ENCODE data around the gene CACFD1. TPM values are rescaled to one million over a fixed set of nuclear protein-coding genes. Genes with fewer than 3 reads are reported as not detected.

CACFD1 gene
- total RNA-seq, 1 donor from 2014 or later = 34.3 TPM

DNA sequence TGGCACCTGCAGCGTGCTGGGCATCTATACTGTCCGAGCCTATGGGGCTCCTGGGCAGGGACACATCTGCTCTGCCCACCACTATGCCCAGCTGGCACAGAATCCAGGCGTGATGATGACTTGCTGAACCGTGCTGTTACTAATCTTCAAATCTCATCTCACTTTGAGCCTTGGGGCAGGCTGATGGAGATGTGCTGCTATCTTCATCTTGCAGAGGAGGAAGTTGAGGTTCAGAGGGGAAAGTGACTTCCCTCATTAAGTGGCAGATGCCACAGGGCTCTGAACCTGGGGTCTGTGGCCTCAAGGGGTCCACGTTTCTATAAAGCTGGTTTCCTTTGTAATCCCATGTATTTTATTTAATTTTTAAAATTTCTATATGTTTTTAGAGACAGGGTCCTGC is 14.4 kb downstream of the CACFD1 start:
- Histone ChIP-seq H3K4me1 (peaks cover 33% of the 10 kb centered on the region), H3K36me3 (peaks cover 33% of the 10 kb centered on the region), H3K4me3 (no peak overlapping the region)

DNA sequence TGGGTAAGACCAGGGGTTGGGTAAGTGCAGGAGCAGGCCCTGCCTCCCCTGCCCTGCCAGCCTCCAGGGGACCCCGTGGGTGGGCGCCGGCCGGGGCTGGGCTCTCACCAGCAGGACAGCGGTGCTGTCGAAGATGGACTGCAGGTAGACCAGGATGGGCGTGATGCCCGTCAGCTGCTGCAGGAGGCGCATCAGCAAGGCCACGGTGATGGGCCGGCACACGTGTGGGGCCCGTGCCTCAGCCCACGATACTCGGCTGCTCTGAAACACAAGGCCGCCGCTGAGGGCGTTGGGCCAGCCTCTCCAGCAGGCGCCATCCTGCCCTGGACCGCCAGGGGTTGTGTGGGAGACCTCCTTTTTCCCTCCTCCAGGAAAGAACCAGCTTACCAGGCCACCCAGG is 15.1 kb downstream of the CACFD1 start:
- no peak for ATAC-seq
- TF ChIP-seq, protein P1, sequence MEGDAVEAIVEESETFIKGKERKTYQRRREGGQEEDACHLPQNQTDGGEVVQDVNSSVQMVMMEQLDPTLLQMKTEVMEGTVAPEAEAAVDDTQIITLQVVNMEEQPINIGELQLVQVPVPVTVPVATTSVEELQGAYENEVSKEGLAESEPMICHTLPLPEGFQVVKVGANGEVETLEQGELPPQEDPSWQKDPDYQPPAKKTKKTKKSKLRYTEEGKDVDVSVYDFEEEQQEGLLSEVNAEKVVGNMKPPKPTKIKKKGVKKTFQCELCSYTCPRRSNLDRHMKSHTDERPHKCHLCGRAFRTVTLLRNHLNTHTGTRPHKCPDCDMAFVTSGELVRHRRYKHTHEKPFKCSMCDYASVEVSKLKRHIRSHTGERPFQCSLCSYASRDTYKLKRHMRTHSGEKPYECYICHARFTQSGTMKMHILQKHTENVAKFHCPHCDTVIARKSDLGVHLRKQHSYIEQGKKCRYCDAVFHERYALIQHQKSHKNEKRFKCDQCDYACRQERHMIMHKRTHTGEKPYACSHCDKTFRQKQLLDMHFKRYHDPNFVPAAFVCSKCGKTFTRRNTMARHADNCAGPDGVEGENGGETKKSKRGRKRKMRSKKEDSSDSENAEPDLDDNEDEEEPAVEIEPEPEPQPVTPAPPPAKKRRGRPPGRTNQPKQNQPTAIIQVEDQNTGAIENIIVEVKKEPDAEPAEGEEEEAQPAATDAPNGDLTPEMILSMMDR (IDR thresholded peaks at IDR 0.05) = no peak
- H3K36me3 ChIP-seq = peaks cover 31% of the 10 kb centered on the region
- DNase-seq = no peak
- no peak overlapping the region for H3K27ac ChIP-seq
- intact Hi-C loops (cut with DNase I) = no loop called here
- peaks cover 39% of the 10 kb centered on the region for H3K4me1 ChIP-seq
- H3K4me3 ChIP-seq = no peak overlapping the region
- no peaks in the 10 kb centered on the region for H3K27me3 ChIP-seq (ENCODE audit: low read depth)
- H3K9me3 ChIP-seq = no peaks in the 10 kb centered on the region

More for the DNA sequence above, 14.4 kb downstream of the CACFD1 start:
- intact Hi-C loops (cut with DNase I) = no loop called here
- TF ChIP-seq, protein P1 (IDR thresholded peaks at IDR 0.05) = no peak
- Histone ChIP-seq H3K27me3 (ENCODE audit: low read depth) (no peaks in the 10 kb centered on the region), H3K27ac (no peak overlapping the region), H3K9me3 (no peaks in the 10 kb centered on the region)
- DNase-seq (no peak), ATAC-seq (no peak)

DNA sequence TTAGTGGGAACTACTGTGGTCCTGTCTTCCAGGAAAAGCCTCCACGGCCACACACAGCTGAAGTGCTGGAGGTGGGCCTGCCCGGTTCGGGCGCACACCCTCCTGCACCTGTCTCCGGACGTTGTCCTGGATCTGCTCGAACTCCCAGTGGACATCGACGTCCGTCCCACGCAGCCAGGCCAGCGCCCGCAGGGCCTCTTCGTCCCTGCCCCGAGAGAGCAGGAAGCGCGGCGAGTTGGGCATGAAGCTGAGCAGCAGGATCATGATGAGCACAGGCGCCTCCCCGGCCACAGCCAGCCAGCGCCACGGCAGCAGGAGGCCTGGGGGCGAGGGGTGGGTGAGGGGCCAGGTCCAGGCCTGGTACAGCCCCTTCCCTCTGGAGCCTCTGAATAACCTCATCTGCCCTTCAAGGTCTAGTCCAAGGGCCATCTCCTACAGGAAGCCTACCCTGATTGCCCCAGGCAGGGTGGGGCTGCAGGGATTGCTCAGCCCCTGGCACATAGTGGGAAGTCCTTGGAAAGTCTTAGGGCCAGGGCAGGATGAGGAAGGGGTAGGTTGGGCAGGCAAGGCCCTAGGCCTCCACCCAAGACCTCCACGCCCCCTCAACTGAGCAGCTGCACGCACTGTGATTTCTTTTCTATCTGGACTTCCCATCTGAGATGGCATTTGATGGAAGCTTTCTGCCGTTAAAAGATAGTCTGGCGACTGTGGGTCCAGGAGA is 15.7 kb downstream of the CACFD1 start:
- no peaks in the 10 kb centered on the region for H3K27me3 ChIP-seq (ENCODE audit: low read depth)
- ATAC-seq (no peak), DNase-seq (no peak)
- intact Hi-C loops (cut with DNase I) = no loop called here
- TF ChIP-seq, protein P1 (IDR thresholded peaks at IDR 0.05) = no peak
- no peak overlapping the region for H3K4me3 ChIP-seq
- peaks cover 31% of the 10 kb centered on the region for H3K36me3 ChIP-seq
- no peaks in the 10 kb centered on the region for H3K9me3 ChIP-seq
- H3K4me1 ChIP-seq = peaks cover 39% of the 10 kb centered on the region
- H3K27ac ChIP-seq = no peak overlapping the region

DNA sequence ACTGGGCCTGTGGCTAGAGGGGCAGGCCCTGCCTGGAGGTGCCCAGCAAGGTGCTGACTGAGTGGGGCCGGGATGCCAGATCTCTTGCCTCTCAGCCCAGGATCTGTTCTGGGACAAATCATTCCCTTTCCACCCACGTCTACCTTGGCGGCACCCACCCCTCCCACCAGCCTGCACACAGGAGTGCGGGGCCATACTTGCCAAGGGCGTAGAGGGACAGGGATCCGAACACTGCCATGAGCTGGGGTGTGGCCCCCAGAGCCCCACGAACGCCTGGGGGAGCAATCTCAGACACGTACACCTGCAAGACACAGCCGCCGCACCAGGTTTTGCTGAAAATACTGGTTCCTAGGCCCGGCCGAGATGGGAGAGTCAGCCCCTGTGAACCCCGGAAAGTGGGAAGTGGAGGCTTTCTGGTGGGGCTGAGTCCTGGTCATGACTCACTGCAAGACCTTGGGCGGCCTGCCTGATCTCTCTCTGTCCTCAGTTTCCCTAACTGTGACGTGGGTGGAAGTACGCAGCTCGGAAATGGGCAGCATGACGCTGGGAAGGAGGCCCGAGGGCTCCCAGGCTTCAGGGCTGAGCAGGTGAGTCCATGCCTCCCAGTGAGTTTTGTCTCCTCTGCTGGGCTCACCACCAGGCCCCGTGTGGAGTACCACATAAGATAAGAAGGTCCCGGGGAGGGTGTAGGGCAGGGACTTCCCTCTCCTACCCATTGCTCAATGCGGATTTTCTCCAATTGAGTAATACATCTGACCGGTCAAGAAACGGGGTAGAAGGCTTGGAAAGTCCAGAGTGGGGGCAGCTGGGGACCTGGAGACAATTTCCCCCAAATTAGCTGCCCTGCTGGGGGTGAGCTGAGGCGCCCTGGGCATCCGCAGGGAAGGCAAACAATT is 16.5 kb downstream of the CACFD1 start:
- H3K36me3 ChIP-seq = peaks cover 31% of the 10 kb centered on the region
- peak overlapping the region; percentile 19 for H3K4me3 ChIP-seq
- intact Hi-C loops (cut with DNase I) = no loop called here
- H3K4me1 ChIP-seq = peaks cover 39% of the 10 kb centered on the region
- no peaks in the 10 kb centered on the region for H3K9me3 ChIP-seq
- H3K27ac ChIP-seq = no peak overlapping the region
- TF ChIP-seq, protein P1 (IDR thresholded peaks at IDR 0.05) = no peak
- H3K27me3 ChIP-seq (ENCODE audit: low read depth) = no peaks in the 10 kb centered on the region
- DNase-seq (no peak), ATAC-seq (peak in 1 of 2 donors; percentile 11)

DNA sequence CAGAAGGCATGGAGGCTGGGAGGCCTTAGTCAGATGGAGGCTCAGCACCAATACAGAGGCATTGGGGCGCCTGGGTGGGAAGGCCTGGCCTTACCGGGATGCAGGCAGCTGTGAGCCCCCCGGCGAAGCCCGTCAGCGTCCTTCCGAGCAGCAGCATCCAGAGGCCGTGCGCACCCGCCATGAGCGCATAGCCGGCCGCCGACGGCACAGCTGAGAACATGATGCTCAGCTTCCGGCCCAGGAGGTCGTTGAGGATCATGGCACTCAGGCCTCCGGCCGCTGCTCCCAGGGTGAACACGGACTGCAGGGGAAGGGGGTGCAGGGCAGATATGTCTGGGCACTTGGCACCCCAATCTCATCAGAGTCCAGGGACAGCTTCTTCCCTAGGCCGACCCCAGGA is 17.2 kb downstream of the CACFD1 start:
- intact Hi-C loops (cut with DNase I) = no loop called here
- H3K9me3 ChIP-seq = no peaks in the 10 kb centered on the region
- TF ChIP-seq, protein P1 (IDR thresholded peaks at IDR 0.05) = no peak
- no peak overlapping the region for H3K4me3 ChIP-seq
- H3K27me3 ChIP-seq (ENCODE audit: low read depth) = no peaks in the 10 kb centered on the region
- H3K4me1 ChIP-seq = peaks cover 39% of the 10 kb centered on the region
- ATAC-seq (no peak), DNase-seq (no peak)
- peaks cover 25% of the 10 kb centered on the region for H3K36me3 ChIP-seq
- no peak overlapping the region for H3K27ac ChIP-seq
